Body of pancreas (tissue), 4 donors: ENCODE results near the gene IFNAR1. TPM values are rescaled to one million over a fixed set of nuclear protein-coding genes. Genes with fewer than 3 reads are reported as not detected.

Source experiments
- ATAC-seq: fragments of 150-250 bp; one replicate; pipeline ENCODE4 v1.9.1; 2016
- DNase-seq, 4 donors: peaks; one replicate each; pipeline ENCODE4 v3.0.0-alpha.2; 2019
- H3K27ac ChIP-seq, 4 donors: fragments of 200-600 bp; sonication (generic); 1 replicate in 3 of 4; 2 replicates in 1 of 4; pipeline versions ENCODE4 v1.5.1 to v1.6.1; 2016 to 2019; ENCODE audit warnings: mild to moderate bottlenecking in 1 of 4, mixed read lengths in 1 of 4, moderate library complexity in 1 of 4
- H3K27me3 ChIP-seq, 2 donors: fragments of 200-600 bp; sonication (generic); one replicate each; pipeline ENCODE4 v1.6.0; 2016; ENCODE audit warnings: mild to moderate bottlenecking in 1 of 2
- H3K36me3 ChIP-seq, 2 donors: fragments of 200-600 bp; sonication (generic); replicated peaks in 1 of 2; 2 replicates each; pipeline ENCODE4 v1.5.1; 2016; ENCODE audit warnings: low read depth in 2 of 2; ENCODE audit not compliant: insufficient read depth in 1 of 2
- H3K4me1 ChIP-seq: fragments of 200-600 bp; sonication (generic); one replicate; pipeline ENCODE4 v1.6.0; 2016
- H3K4me3 ChIP-seq, 2 donors: fragments of 200-600 bp; sonication (generic); 1 replicate in 1 of 2; 2 replicates in 1 of 2; pipeline ENCODE4 v1.5.1; 2016 to 2019
- H3K9me3 ChIP-seq, 3 donors: fragments of 200-600 bp; sonication (generic); 1 replicate in 2 of 3; 2 replicates in 1 of 3; pipeline ENCODE4 v1.5.1; 2016
- POLR2A ChIP-seq, 3 donors: fragments of 450-650 bp; IDR thresholded peaks; one replicate each; pipeline ENCODE4 v1.6.1; 2016; ENCODE audit warnings: antibody characterized with exemption in 3 of 3, mild to moderate bottlenecking in 2 of 3
- WGBS, 2 donors: methylation state at CpG; one replicate each; pipeline ENCODE4 v1.1.5; 2017; 5-methylcytosine and 5-hydroxymethylcytosine counted together
- intact Hi-C: fragments of 100-400 bp; cut with DNase I; formaldehyde crosslinking; loops from one replicate; pipeline ENCODE4 v1.15.1; 2023
- total RNA-seq, 2 donors: library from RNA; depleted of rRNA; stranded (reverse); fragments of >200 nt; gene quantifications; one replicate each; pipeline ENCODE4 v1.1.0, GENCODE V29; 2016
- TF ChIP-seq, protein P1 (sequence below), 7 experiments: fragments of 450-650 bp in 4 of 7; fragments of 200-600 bp in 3 of 7; sonication (generic) in 3 of 7; IDR thresholded peaks; one replicate each; pipeline ENCODE4 v1.5.1; 2016 to 2019; ENCODE audit warnings: antibody characterized with exemption in 7 of 7

The IFNAR1 gene
- total RNA-seq, 2 donors from 2014 or later, result 14.2 to 17.9 TPM

DNA sequence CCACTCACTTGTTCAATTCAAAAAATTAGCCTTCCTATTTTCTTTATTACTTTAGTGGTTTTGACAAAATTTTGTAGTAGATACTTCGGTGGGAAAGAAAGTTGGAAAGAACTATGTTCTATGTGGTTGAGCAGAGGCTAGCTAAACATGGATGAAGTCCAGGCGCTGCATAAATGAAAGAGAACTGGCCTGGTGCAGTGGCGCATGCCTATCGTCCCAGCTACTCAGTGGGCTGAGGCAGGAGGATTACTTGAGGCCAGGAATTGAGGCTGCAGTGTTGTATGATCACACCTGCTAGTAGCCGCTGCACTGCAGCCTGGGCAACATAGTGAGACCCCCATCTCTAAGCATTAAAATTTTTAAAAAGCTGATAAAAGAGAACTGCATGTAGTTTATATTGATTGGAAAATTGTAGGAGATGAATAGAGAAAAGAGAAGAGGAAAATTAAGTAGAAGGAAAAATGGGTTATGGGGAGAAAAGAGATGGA lies 21.0 kb downstream of the IFNAR1 start:
- peaks cover 0 to 13% of the 10 kb centered on the region in 2 donors for H3K36me3 ChIP-seq

DNA sequence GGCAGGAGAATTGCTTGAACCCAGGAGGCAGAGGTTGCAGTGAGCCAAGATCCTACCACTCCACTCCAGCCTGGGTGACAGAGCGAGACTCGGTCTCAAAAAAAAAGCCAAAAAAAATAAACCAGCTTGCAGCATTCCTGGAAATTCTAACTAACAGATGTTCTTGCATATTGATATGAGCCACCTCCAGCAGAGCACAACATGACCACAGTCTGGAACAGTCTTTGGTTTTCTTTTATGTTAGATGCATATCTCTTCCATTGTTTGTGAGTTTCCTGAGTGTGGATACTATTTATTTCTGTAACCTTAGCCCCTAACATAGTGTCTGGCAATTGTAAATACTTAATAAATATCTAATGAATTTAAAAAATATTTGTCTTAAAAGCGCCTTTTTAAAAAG lies 23.9 kb downstream of the IFNAR1 start:
- H3K9me3 ChIP-seq, result no peaks in the 10 kb centered on the region
- DNase-seq (no peak), ATAC-seq (no peak)
- H3K36me3 ChIP-seq, result peaks cover 0 to 6% of the 10 kb centered on the region in 2 donors
- no peaks in the 10 kb centered on the region for H3K27me3 ChIP-seq
- no peak overlapping the region for H3K27ac ChIP-seq
- H3K4me1 ChIP-seq, result no peaks in the 10 kb centered on the region
- H3K4me3 ChIP-seq, result no peak overlapping the region
- 86 to 91% methylated on average over 3 of the region's 3 CpGs for WGBS, 2 donors
- intact Hi-C loops, result no loop called here
- TF ChIP-seq, protein P1, sequence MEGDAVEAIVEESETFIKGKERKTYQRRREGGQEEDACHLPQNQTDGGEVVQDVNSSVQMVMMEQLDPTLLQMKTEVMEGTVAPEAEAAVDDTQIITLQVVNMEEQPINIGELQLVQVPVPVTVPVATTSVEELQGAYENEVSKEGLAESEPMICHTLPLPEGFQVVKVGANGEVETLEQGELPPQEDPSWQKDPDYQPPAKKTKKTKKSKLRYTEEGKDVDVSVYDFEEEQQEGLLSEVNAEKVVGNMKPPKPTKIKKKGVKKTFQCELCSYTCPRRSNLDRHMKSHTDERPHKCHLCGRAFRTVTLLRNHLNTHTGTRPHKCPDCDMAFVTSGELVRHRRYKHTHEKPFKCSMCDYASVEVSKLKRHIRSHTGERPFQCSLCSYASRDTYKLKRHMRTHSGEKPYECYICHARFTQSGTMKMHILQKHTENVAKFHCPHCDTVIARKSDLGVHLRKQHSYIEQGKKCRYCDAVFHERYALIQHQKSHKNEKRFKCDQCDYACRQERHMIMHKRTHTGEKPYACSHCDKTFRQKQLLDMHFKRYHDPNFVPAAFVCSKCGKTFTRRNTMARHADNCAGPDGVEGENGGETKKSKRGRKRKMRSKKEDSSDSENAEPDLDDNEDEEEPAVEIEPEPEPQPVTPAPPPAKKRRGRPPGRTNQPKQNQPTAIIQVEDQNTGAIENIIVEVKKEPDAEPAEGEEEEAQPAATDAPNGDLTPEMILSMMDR (IDR thresholded peaks at IDR 0.05), result no peak
- TF ChIP-seq POLR2A (IDR thresholded peaks at IDR 0.05), result no peak

More for the DNA sequence above, 21.0 kb downstream of the IFNAR1 start:
- 90 to 95% methylated on average over 5 of the region's 5 CpGs for WGBS, 2 donors
- no peaks in the 10 kb centered on the region for H3K27me3 ChIP-seq
- no peak for DNase-seq
- no peak overlapping the region for H3K27ac ChIP-seq
- H3K4me3 ChIP-seq, result no peak overlapping the region
- intact Hi-C loops, result no loop called here
- TF ChIP-seq, protein P1 (IDR thresholded peaks at IDR 0.05), result no peak
- TF ChIP-seq POLR2A (IDR thresholded peaks at IDR 0.05), result no peak
- no peaks in the 10 kb centered on the region for H3K9me3 ChIP-seq
- ATAC-seq, result no peak
- H3K4me1 ChIP-seq, result no peaks in the 10 kb centered on the region

DNA sequence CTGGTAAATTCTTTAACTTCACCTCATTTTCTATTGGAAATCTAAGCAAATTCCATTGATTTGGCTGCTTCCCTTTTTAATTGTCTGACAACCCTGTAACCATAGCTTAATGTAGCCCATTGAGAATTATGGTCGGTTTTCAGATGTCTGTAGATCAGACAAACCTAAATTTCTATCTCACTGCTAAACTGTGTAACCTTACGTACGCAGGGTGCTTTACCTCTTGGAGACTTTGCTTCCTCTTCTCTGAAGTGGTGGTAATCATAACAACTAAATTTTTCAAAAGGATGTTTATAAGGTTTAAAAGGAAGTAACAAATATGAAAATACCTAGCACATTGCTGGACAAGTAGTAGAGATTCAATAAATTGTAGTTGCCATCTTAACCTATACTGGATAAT lies 25.9 kb downstream of the IFNAR1 start:
- intact Hi-C loops, result no loop called here
- no peaks in the 10 kb centered on the region for H3K27me3 ChIP-seq
- TF ChIP-seq, protein P1 (IDR thresholded peaks at IDR 0.05), result no peak
- TF ChIP-seq POLR2A (IDR thresholded peaks at IDR 0.05), result no peak
- H3K4me3 ChIP-seq, result no peak overlapping the region
- H3K4me1 ChIP-seq, result no peaks in the 10 kb centered on the region
- H3K9me3 ChIP-seq, result no peaks in the 10 kb centered on the region
- ATAC-seq, result no peak
- H3K36me3 ChIP-seq, result peaks cover 0 to 4% of the 10 kb centered on the region in 2 donors
- no peak for DNase-seq
- H3K27ac ChIP-seq, result no peak overlapping the region
- 86 to 93% methylated on average over 3 of the region's 3 CpGs for WGBS, 2 donors

- TF ChIP-seq, protein P1 (IDR thresholded peaks at IDR 0.05), result no peak
- TF ChIP-seq POLR2A (IDR thresholded peaks at IDR 0.05), result no peak
- no peak overlapping the region for H3K27ac ChIP-seq
- H3K4me3 ChIP-seq, result no peak overlapping the region
- peaks cover 0 to 11% of the 10 kb centered on the region in 2 donors for H3K36me3 ChIP-seq
- intact Hi-C loops, result no loop called here
- ATAC-seq, result no peak
- no peaks in the 10 kb centered on the region for H3K9me3 ChIP-seq
- no peaks in the 10 kb centered on the region for H3K27me3 ChIP-seq
- no peak for DNase-seq
- WGBS, 2 donors, result 85% methylated on average over 6 of the region's 6 CpGs
- no peaks in the 10 kb centered on the region for H3K4me1 ChIP-seq
Observed at GRCh38 chr21:33355355-33355754, 30.6 kb downstream of the IFNAR1 start.

DNA sequence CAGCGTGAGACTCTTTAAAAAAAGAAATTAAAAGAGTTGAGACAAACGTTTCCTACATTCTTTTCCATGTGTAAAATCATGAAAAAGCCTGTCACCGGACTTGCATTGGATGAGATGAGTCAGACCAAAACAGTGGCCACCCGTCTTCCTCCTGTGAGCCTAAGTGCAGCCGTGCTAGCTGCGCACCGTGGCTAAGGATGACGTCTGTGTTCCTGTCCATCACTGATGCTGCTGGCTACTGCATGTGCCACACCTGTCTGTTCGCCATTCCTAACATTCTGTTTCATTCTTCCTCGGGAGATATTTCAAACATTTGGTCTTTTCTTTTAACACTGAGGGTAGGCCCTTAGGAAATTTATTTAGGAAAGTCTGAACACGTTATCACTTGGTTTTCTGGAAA lies 31.2 kb downstream of the IFNAR1 start:
- peaks cover 0 to 11% of the 10 kb centered on the region in 2 donors for H3K36me3 ChIP-seq
- no peak for ATAC-seq
- H3K9me3 ChIP-seq, result no peaks in the 10 kb centered on the region
- H3K27me3 ChIP-seq, result no peaks in the 10 kb centered on the region
- intact Hi-C loops, result no loop called here
- 80 to 88% methylated on average over 11 of the region's 11 CpGs for WGBS, 2 donors
- no peak for DNase-seq
- H3K27ac ChIP-seq, result no peak overlapping the region
- no peak overlapping the region for H3K4me3 ChIP-seq
- H3K4me1 ChIP-seq, result peaks cover 5% of the 10 kb centered on the region
- no peak for TF ChIP-seq POLR2A (IDR thresholded peaks at IDR 0.05)
- TF ChIP-seq, protein P1 (IDR thresholded peaks at IDR 0.05), result no peak
